ENCODE data around the gene PCAT6.

DNA sequence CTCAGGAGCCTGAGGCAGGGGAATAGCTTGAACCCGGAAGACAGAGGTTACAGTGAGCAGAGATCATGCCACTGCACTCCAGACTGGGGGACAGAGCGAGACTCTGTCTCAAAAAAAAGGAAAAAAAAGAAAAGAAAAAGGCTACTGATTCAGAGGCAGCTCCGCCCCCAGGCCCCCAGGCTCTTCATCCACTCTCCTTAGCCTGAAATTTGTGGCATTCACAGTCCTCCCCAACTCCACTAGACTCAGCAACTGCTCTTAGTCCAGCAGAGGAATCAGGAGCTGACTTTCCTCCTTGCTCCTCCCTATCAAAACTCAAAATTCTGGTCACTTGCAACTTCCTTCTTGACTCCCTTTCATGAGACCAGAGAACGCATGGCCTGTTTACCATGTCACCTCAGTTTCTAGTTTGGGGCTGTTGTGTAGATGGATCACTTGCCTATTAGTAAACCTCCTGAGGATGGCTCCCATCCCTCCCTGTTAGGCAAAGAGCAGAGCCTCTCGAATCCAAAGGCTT lies 27.1 kb downstream of the PCAT6 start:
- TF ChIP-seq POLR2AphosphoS5 (IDR thresholded peaks at IDR 0.05; ENCODE audit: low read depth, low read length) (no peak), POLR2A (IDR thresholded peaks at IDR 0.05; ENCODE audit: low read depth, low read length) (no peak), TAF1 (IDR thresholded peaks at IDR 0.05; ENCODE audit: borderline replicate concordance, low read depth, low read length) (no peak)

Measured in GM12892 (cell line).